Cardiac muscle cell (in vitro differentiated cells and primary cell): ENCODE measurements around the gene TBC1D17. TPM values are rescaled to one million over a fixed set of nuclear protein-coding genes. Genes with fewer than 3 reads are reported as not detected.

Experiments used
- DNase-seq, 2 donors: peaks; one replicate each; pipeline versions ENCODE4 v3.0.0 to v3.0.0-alpha.2; 2010 to 2017; ENCODE audit warnings: low read depth in 1 of 2, low spot score in 1 of 2
- H3K27ac ChIP-seq: fragments of 200-600 bp; sonication (generic); 2 replicates; pipeline ENCODE4 v1.5.1; 2016
- H3K27me3 ChIP-seq: fragments of 200-600 bp; sonication (generic); 2 replicates; pipeline ENCODE4 v1.6.0; 2016; ENCODE audit warnings: control low read depth
- H3K36me3 ChIP-seq: fragments of 200-600 bp; sonication (generic); 2 replicates; pipeline ENCODE4 v1.5.1; 2016; ENCODE audit warnings: control low read depth
- H3K4me1 ChIP-seq: fragments of 200-600 bp; sonication (generic); 2 replicates; pipeline ENCODE4 v1.8.1; 2017; ENCODE audit warnings: low read depth, mild to moderate bottlenecking, mixed run types
- H3K4me3 ChIP-seq: fragments of 200-600 bp; sonication (generic); 2 replicates; pipeline ENCODE4 v1.5.1; 2016; ENCODE audit warnings: mild to moderate bottlenecking
- H3K9me3 ChIP-seq: fragments of 200-600 bp; sonication (generic); 2 replicates; pipeline ENCODE4 v1.5.1; 2017; ENCODE audit warnings: low read depth, mild to moderate bottlenecking, control low read depth
- CTCF ChIP-seq: IDR thresholded peaks from 2 replicates; pipeline ENCODE4 v1.5.1; 2012; ENCODE audit warnings: low read depth, mild to moderate bottlenecking, low read length
- polyA plus RNA-seq: library from polyadenylated mRNA; unstranded; fragments of >200 nt; fragmentation: Nextera tagmentation; extraction: Ambion mirVana; gene quantifications from 2 replicates; pipeline ENCODE4 v1.2.1, GENCODE V29; 2016
- total RNA-seq: library from RNA; depleted of rRNA; stranded (reverse); fragments of >200 nt; gene quantifications from 2 replicates; pipeline ENCODE4 v1.2.3, GENCODE V29; 2016

The TBC1D17 gene
- total and polyA plus RNA-seq, 2 experiments from 2014 or later = 26.8 to 52.5 TPM

GRCh38 chr19:49908480-49909420 is 31.2 kb downstream of the TBC1D17 start:
- peaks cover 15% of the 10 kb centered on the region for H3K36me3 ChIP-seq
- no peaks in the 10 kb centered on the region for H3K27me3 ChIP-seq
- no peaks in the 10 kb centered on the region for H3K9me3 ChIP-seq
- H3K4me1 ChIP-seq = no peaks in the 10 kb centered on the region
- no peak overlapping the region for H3K27ac ChIP-seq
- no peak overlapping the region for H3K4me3 ChIP-seq
- DNase-seq = no peak
- no peak for TF ChIP-seq CTCF

- H3K27me3 ChIP-seq = no peaks in the 10 kb centered on the region
- no peak for TF ChIP-seq CTCF
- no peaks in the 10 kb centered on the region for H3K4me1 ChIP-seq
- H3K4me3 ChIP-seq = no peak overlapping the region
- no peak overlapping the region for H3K27ac ChIP-seq
- peaks cover 15% of the 10 kb centered on the region for H3K36me3 ChIP-seq
- no peaks in the 10 kb centered on the region for H3K9me3 ChIP-seq
- DNase-seq = no peak
These were observed 32.7 kb downstream of the TBC1D17 start for GRCh38 chr19:49910179-49910578.

- no peak overlapping the region for H3K4me3 ChIP-seq
- H3K4me1 ChIP-seq = no peaks in the 10 kb centered on the region
- H3K27me3 ChIP-seq = no peaks in the 10 kb centered on the region
- no peak for TF ChIP-seq CTCF
- peak in 1 of 2 donors; percentile 16 for DNase-seq
- no peak overlapping the region for H3K27ac ChIP-seq
- no peaks in the 10 kb centered on the region for H3K9me3 ChIP-seq
- peaks cover 15% of the 10 kb centered on the region for H3K36me3 ChIP-seq
These were observed 34.1 kb downstream of the TBC1D17 start for GRCh38 chr19:49911381-49912145.

GRCh38 chr19:49912965-49913685 is 35.6 kb downstream of the TBC1D17 start:
- no peak for DNase-seq
- H3K4me3 ChIP-seq = no peak overlapping the region
- no peaks in the 10 kb centered on the region for H3K9me3 ChIP-seq
- peak overlapping the region; percentile 78 for H3K27ac ChIP-seq
- H3K36me3 ChIP-seq = peaks cover 9% of the 10 kb centered on the region
- TF ChIP-seq CTCF = no peak
- H3K4me1 ChIP-seq = no peaks in the 10 kb centered on the region
- no peaks in the 10 kb centered on the region for H3K27me3 ChIP-seq

- DNase-seq = no peak
- TF ChIP-seq CTCF = no peak
- H3K4me3 ChIP-seq = no peak overlapping the region
- H3K9me3 ChIP-seq = no peaks in the 10 kb centered on the region
- H3K4me1 ChIP-seq = no peaks in the 10 kb centered on the region
- no peaks in the 10 kb centered on the region for H3K27me3 ChIP-seq
- peak overlapping the region; percentile 78 for H3K27ac ChIP-seq
- peaks cover 8% of the 10 kb centered on the region for H3K36me3 ChIP-seq
These were observed 36.2 kb downstream of the TBC1D17 start for GRCh38 chr19:49913720-49914119.
